NCI-H2196 treated with DMSO at 0.1 percent for 48 hours (cell line): Measurements from ENCODE around the gene JSRP1.

ENCODE experiments used
- DNase-seq: peaks from one replicate; lab custom pipeline; 2025; ENCODE audit not compliant: unreplicated experiment; lab: John Stamatoyannopoulos, UW

JSRP1 gene

DNA sequence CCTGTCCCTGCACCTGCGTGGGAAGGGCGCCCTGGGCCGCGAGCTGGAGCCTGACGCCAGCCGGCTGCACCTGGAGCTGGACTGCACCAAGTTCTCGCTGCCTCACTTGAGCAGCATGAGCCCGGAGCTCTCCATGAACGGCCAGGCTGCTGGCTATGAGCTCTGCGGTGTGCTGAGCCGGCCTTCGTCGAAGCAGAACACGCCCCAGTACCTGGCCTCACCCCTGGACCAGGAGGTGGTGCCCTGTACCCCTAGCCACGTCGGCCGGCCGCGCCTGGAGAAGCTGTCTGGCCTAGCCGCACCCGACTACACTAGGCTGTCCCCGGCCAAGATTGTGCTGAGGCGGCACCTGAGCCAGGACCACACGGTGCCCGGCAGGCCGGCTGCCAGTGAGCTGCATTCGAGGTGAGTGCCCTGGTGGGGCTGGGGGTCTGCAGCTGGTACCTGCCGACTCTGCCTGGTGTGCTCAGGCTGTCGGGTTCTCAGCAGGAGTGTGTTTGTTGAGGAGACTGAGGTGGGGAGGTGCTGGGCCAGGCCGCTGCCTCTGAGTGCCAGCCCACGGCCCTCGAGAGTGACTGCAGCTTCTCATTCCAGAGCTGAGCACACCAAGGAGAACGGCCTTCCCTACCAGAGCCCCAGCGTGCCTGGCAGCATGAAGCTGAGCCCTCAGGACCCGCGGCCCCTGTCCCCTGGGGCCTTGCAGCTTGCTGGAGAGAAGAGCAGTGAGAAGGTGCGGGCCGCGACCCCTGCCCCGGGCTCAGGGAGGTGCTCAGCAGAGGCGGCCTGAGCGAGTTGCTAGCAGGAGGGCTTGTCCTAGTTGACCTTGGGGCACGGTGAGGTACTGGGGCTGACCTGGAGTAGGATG is 39.6 kb downstream of the JSRP1 start:
- no peak for DNase-seq

DNA sequence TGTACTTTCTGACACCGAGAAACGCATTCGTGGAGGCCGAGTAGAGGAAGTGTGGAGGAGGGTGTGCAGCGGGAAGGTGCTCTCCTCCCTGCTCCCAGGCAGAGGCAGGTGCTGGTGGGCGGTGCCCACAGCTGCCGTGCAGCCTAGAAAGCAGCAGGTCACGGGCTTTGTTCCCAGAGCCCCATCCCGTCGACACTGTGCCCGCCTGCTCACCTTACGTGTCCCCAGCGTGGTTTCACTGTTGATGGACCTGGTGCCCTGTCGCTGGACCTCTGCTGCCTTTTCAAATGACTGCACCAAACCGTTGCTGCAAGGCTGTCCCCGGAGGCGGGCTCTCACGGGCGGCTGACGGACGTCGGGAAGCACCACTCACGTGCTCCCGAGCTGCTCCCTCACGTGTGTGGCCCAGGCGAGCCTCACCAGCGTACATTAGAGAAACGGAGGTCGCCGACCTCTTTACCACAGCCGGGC is 40.9 kb downstream of the JSRP1 start:
- peak; percentile 47 for DNase-seq

DNA sequence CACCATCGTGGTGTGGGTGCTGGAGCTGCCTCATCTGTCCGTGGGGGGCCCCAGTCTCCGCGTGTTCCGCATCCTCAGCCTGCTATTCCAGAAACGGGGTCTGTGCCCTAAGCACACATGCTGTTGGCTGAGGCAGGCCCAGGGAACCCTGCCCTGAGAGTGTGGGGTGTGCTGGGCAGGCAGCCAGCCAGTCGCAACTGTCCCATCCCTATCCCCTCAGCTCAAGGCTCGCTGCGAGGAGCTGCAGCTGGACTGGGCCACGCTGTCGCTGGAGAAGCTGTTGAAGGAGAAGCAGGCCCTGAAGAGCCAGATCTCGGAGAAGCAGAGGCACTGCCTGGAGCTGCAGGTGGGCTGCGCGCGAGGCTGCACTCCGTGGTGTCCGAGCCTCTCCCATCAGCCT is 42.0 kb downstream of the JSRP1 start:
- no peak for DNase-seq

GRCh38 chr19:2213799-2214198 is 42.4 kb downstream of the JSRP1 start:
- DNase-seq, result no peak

DNA sequence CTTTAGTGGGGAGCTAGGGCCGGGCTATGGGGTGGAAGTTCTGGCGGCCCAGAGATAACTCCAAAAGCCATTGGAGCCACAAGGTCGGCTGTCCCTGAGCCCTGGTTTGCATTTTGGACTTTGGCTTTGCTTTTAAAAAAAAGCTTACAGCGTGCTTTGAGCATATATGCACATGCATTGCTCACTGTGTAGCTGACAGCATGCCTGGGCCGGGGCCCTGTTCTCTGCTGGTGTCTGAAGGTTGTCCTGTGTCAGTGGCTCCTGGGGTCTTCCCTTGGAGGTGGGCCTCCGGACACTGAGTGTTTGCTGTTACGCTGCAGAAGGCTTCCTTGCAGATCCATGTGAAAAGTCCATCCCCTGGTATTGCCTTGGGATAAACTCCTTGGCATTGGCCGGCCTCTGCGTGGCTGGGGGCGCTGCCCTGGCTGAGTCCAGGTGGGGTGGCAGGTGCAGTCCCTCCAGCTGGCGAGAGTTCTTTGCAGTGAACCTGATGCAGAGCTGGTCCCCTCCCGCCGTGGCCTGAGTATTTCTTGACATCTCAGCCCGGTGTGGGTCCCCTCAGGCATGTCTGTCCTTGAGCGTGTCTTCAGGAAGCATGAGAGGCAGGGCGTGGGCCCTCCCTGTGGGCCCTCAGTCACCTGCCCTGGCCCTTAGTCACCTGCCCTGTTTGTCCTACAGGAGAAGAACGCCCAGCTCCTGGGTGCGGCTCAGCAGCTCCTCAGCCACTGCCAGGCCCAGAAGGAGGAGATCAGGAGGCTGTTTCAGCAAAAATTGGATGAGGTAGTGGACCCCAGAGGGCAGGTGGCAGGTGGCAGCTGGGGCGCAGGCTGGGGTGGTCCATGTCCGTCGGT is 43.1 kb downstream of the JSRP1 start:
- no peak for DNase-seq

DNA sequence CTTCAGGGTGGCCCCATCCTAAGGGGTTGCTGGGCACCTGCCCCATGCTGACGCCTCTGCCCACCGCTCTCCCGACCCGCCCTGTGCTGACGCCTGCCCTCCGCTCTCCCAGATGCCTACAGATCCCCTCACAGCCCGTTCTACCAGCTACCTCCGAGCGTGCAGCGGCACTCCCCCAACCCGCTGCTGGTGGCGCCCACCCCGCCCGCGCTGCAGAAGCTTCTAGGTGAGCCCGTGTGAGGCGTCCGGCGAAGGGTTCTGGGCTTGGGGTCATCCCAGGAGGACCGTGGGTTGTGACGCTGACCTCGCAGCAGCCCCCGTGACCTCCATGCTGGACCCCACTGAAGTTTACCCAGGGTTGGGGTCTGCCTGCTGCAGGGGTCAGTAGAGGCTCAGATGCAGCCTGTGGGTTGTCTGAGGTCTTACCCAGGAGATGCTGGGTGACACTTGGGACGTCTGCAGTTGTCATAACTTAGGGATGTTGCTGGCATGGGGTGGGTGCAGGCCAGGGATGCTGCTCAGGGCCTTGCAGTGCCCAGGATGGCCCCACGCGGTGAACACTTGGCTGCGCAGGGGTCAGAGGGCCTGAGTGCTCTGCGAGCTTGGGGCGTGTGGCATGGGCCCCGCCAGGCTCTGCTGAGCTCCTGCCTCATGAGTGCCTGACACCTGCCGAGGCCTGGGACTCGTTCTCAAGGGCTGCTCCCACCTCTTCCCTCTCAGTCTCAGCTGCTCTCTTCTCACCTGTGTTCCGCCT is 45.1 kb downstream of the JSRP1 start:
- no peak for DNase-seq

DNA sequence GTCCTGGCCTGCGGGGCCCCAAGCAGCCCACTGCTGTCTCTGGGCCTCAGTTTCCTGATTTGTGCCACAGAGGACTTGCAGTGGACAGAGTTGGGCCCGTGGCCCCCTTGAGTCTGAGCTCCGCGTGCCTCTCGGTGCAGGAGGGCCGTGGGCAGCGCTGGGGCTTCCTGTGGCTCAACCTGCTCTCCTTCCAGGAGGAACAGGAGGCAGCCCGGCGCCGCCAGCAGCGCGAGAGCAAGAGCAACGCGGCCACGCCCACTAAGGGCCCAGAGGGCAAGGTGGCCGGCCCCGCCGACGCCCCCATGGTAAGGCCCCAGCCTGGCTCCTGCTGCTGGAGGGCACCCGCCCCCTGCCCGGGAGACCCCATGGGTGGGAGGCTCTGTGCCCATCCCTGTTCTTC is 46.0 kb downstream of the JSRP1 start:
- DNase-seq, result no peak

- no peak for DNase-seq
Observed at GRCh38 chr19:2209408-2209807, 46.8 kb downstream of the JSRP1 start.

DNA sequence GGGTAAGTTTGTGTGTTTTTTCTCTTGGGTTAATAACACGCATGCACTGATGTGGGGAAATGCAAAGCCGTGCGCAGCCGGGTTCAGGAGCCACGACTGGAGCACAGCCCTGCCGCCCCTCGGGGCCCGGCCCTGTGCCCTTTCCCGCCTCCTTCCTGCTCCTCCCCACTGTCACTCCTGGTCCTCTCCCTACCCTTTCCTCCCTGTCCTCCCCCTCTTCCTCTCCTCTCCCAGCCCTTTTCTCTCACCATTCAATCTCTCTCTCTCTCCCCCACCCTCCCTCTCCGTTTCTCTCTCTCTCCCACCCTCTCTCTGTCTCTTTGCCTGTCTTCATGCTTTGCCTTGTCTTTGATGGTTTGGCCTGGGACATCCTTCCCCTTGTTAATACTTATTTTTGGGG is 47.2 kb downstream of the JSRP1 start:
- no peak for DNase-seq

GRCh38 chr19:2207991-2208860 is 48.0 kb downstream of the JSRP1 start:
- no peak for DNase-seq

DNA sequence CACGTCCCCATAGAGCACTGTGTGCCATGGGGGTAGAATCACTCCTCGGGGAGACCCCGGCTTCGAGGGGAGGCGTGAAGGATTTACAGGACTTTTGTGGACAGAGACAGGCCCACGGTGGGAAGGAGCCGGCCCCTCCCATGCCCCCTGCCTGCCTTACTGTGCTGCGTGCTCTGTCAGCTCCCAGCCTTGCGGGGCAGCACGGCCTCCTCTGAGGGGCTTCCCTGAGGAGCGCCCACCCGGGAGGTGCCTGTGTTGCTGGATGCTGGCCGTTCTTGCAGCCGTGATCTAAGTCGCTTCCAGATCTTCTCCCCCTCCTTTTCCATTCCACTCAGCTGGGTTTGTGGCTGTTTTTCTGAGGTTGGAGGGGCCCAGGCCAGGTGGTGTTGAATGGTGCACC is 49.2 kb downstream of the JSRP1 start:
- no peak for DNase-seq

DNA sequence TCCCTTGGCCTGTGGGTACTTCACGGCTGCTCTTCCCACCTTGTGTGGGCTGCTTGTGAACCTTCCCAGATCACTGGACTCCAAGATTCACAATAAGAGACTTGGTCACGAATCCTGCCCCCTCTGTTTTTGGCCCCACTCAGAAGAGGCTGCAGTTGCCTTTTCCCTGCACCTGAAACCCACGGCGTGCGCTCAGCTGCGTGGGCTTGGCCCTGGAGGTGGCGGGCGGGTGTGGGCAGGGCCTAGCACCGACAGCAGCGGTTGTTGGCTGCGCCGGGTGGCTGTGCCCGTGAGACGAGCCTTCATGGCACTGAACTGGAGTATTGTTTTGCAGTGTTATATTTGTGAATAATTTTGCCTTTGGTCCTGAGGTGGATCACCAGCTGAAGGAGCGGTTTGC is 53.9 kb downstream of the JSRP1 start:
- no peak for DNase-seq
